Bronchial epithelial cell (primary cell): ENCODE measurements around the gene TGFA. TPM values are rescaled to one million over a fixed set of nuclear protein-coding genes. Genes with fewer than 3 reads are reported as not detected.
A peak's percentile ranks its signal among the peaks of the same experiment; 100 is the strongest.
"Not testable (repeated sequence)": the region's sequence is repeated elsewhere in the genome, so short reads cannot be mapped to it uniquely, and the experiment has no call there.

ENCODE experiments used
- DNase-seq: peaks from one replicate; pipeline ENCODE4 v3.0.0-alpha.2; 2010; ENCODE audit warnings: low read depth
- FAIRE-seq: peaks from 2 replicates; lab custom pipeline; 2011; peaks lifted over from hg19 to GRCh38; lab: Jason Lieb, UNC
- H3K27me3 ChIP-seq: 2 replicates; pipeline ENCODE4 v1.5.1; 2011; ENCODE audit warnings: low read length; ENCODE audit not compliant: control insufficient read depth, insufficient read depth
- H3K36me3 ChIP-seq: 2 replicates; pipeline ENCODE4 v1.5.1; 2011; ENCODE audit warnings: low read length; ENCODE audit not compliant: control insufficient read depth, insufficient read depth
- H3K4me3 ChIP-seq: 2 replicates; pipeline ENCODE4 v1.5.1; 2011; ENCODE audit warnings: mild to moderate bottlenecking, low read depth, low read length, control low read depth
- CTCF ChIP-seq: IDR thresholded peaks from 2 replicates; pipeline ENCODE4 v1.5.1; 2011; ENCODE audit warnings: mild to moderate bottlenecking, moderate library complexity, low read length, control low read depth, inconsistent platforms; ENCODE audit not compliant: insufficient read depth, severe bottlenecking
- total RNA-seq: library from RNA; depleted of rRNA; stranded (reverse); fragments of >200 nt; gene quantifications from 2 replicates; pipeline ENCODE4 v1.2.1, GENCODE V29; 2014

Gene TGFA
- total RNA-seq, 1 donor from 2014 or later: 85.3 TPM

- H3K4me3 ChIP-seq: no peak overlapping the region
- peaks cover 17% of the 10 kb centered on the region for H3K36me3 ChIP-seq
- FAIRE-seq: no peak
- H3K27me3 ChIP-seq: no peaks in the 10 kb centered on the region
- DNase-seq: no peak
- no peak for TF ChIP-seq CTCF
Measured at GRCh38 chr2:70467831-70468779, 85.5 kb downstream of the TGFA start.

DNA sequence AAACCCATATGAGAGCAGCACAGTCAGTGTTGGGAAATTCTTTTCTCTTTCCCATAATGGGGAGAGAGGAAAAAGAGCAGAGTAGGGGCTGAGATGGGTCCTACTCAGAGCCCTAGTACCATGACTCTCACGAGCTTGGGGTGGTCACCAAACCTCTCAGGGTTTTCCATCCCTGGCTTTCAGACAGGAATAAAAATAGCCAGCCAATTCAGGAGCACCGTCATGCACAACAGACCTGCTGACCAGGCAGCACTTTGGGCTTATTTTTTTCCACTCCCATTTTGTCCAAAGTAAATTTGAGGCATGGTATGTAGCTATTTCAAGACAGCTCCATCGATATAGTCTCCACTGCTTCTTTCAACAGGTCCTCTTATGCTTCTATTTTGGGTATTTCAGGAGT, 86.4 kb downstream of the TGFA start:
- H3K27me3 ChIP-seq: no peaks in the 10 kb centered on the region
- TF ChIP-seq CTCF: no peak
- peaks cover 22% of the 10 kb centered on the region for H3K36me3 ChIP-seq
- DNase-seq (no peak), FAIRE-seq (no peak)
- no peak overlapping the region for H3K4me3 ChIP-seq

DNA sequence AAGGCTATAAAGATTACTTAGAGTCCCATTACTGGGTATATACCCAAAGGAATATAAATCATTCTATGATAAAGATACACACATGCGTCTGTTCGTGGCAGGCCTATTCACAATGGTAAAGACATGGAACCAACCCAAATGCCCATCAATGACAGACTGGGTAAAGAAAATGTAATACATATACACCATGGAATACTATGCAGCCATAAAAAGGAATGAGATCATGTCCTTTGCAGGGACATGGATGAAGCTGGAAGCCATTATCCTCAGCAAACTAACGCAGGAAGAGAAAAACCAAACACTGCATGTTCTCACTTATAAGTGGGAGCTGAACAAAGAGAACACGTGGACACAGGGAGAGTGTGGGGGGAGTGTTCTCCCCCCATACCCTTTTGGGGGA, 87.0 kb downstream of the TGFA start:
- FAIRE-seq, DNase-seq, H3K4me3 ChIP-seq, H3K27me3 ChIP-seq: not testable (repeated sequence)
- peaks cover 25% of the 10 kb centered on the region for H3K36me3 ChIP-seq

GRCh38 chr2:70463997-70464396, 89.6 kb downstream of the TGFA start:
- no peak for TF ChIP-seq CTCF
- FAIRE-seq: no peak
- peaks cover 31% of the 10 kb centered on the region for H3K36me3 ChIP-seq

DNA sequence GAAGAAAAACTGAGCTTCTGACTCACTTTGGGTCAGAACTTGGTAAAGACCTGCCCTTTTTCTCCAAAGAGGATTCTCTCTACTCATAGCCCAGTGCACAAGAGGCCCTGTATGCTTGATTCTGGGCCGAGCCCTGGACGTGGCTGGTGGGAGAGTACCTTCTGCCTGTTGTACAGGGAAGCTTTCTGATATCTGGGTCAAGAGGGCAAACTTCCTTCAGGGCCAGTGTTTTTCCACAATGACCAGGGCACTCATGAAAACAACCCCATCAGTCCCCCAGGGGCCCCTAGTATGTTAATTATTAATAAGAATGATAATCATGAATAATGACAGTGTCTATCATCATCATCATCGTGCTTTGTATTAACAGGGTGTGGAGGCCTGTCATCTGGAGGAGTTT, 90.0 kb downstream of the TGFA start:
- H3K27me3 ChIP-seq: no peaks in the 10 kb centered on the region
- DNase-seq (no peak), FAIRE-seq (no peak)
- TF ChIP-seq CTCF: no peak
- H3K36me3 ChIP-seq: peaks cover 30% of the 10 kb centered on the region
- H3K4me3 ChIP-seq: no peak overlapping the region

More at GRCh38 chr2:70463997-70464396, 89.6 kb downstream of the TGFA start:
- no peaks in the 10 kb centered on the region for H3K27me3 ChIP-seq
- H3K4me3 ChIP-seq: no peak overlapping the region
- DNase-seq: no peak

DNA sequence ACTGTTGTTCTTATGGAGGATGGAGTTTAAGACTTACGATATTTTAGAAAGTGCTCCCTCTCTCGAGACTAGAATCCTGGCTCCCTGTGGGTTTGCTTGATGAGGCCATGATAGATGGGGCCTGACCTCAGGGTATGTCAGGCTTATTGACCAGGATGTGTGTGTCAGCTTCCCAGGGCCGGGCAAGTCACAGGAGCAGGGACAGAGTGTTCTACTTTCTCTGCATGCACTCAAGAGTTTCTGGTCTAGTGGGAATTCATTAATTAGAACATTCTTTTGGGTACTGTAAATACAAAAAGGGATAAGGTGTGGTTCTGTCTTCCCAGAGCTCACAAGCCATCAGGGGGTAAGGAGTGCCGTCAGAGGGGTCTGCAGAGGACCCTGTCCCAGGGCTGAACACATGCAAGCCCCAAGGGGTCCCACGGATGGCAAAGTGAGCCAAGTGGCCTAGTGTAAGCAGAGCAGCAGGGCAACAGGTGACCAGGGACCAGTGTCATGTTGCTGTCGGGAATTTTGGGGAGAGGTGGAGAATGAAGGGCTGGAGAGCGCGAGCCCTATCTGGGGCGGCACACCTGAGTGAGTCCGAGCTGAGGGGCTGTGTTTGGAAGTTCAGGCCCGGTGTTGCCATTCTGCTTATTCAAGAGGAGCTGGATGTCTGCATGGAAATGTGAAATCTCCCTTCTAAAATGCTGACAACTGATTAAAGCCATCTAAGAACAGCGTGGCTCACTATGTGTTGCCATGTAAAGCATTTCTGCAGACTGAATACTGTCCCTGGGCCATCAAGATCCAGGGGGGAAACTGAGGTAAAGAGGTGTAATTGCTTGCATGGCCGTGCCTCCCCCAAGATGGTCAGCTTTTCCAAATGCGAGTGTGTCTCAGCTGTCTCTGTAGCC, 91.4 kb downstream of the TGFA start:
- no peaks in the 10 kb centered on the region for H3K27me3 ChIP-seq
- peaks cover 27% of the 10 kb centered on the region for H3K36me3 ChIP-seq
- FAIRE-seq: peak; percentile 13
- DNase-seq: no peak
- no peak overlapping the region for H3K4me3 ChIP-seq
- TF ChIP-seq CTCF: no peak
